DMS79 treated with DMSO at 0.1 percent for 48 hours (cell line): ENCODE measurements around the gene KIF9.
"Not testable (repeated sequence)": the region's sequence is repeated elsewhere in the genome, so short reads cannot be mapped to it uniquely, and the experiment has no call there.

Experiments
- DNase-seq: peaks from one replicate; lab custom pipeline; 2025; lab: John Stamatoyannopoulos, UW

The KIF9 gene

GRCh38 chr3:47282424-47283192 is at the start of gene KIF9, which contains the start of gene KLHL18:
TSS of gene KIF9 (minus strand) at chr3:47282799. CDS start at chr3:47277374, 5,425 bp downstream.
TSS of gene KLHL18 (plus strand) at chr3:47282944. CDS start at chr3:47282966, 22 bp downstream.
- DNase-seq, result peak; percentile 64

GRCh38 chr3:47324278-47324865 is 41.8 kb upstream of the KIF9 start:
- DNase-seq, result peak; percentile 6

GRCh38 chr3:47323431-47324277 is 41.1 kb upstream of the KIF9 start:
- DNase-seq, result no peak

GRCh38 chr3:47319956-47320355 is 37.4 kb upstream of the KIF9 start:
- no peak for DNase-seq

GRCh38 chr3:47318916-47319315 is 36.3 kb upstream of the KIF9 start:
- no peak for DNase-seq

- DNase-seq, result not testable (repeated sequence)
These were observed 33.6 kb upstream of the KIF9 start for GRCh38 chr3:47316151-47316550.

GRCh38 chr3:47315069-47315647 is 32.6 kb upstream of the KIF9 start:
- DNase-seq, result no peak

GRCh38 chr3:47314056-47314764 is 31.6 kb upstream of the KIF9 start:
- DNase-seq, result no peak

GRCh38 chr3:47313341-47314055 is 30.9 kb upstream of the KIF9 start:
- DNase-seq, result no peak

- no peak for DNase-seq
These were observed 27.8 kb upstream of the KIF9 start for GRCh38 chr3:47310391-47310790.

- not testable (repeated sequence) for DNase-seq
These were observed 26.6 kb upstream of the KIF9 start for GRCh38 chr3:47309231-47309630.

GRCh38 chr3:47306022-47306421 is 23.4 kb upstream of the KIF9 start:
- no peak for DNase-seq

- DNase-seq, result no peak
These were observed 18.9 kb upstream of the KIF9 start for GRCh38 chr3:47301456-47301855.

- DNase-seq, result no peak
These were observed 17.1 kb upstream of the KIF9 start for GRCh38 chr3:47299381-47300318.

- DNase-seq, result no peak
These were observed 15.8 kb upstream of the KIF9 start for GRCh38 chr3:47298439-47298838.

- DNase-seq, result no peak
These were observed 14.1 kb upstream of the KIF9 start for GRCh38 chr3:47296562-47297302.

GRCh38 chr3:47295976-47296375 is 13.4 kb upstream of the KIF9 start:
- DNase-seq, result no peak

- no peak for DNase-seq
These were observed 12.7 kb upstream of the KIF9 start for GRCh38 chr3:47295322-47295721.

- no peak for DNase-seq
These were observed 11.8 kb upstream of the KIF9 start for GRCh38 chr3:47294392-47294791.
